ENCODE results near the gene PRKAA1.
"Not testable (repeated sequence)": the region's sequence is repeated elsewhere in the genome, so short reads cannot be mapped to it uniquely, and the experiment has no call there.

Gene PRKAA1

GRCh38 chr5:40733879-40734563 is 64.2 kb downstream of the PRKAA1 start:
- no peak for DNase-seq (ENCODE audit: low read depth in 2 of 2)

- no peak for DNase-seq (ENCODE audit: low read depth in 2 of 2)
Observed at GRCh38 chr5:40733434-40733833, 64.7 kb downstream of the PRKAA1 start.

GRCh38 chr5:40722497-40722911 is 75.7 kb downstream of the PRKAA1 start:
- not testable (repeated sequence) for DNase-seq (ENCODE audit: low read depth in 2 of 2)

GRCh38 chr5:40720069-40720468 is 78.1 kb downstream of the PRKAA1 start:
- DNase-seq (ENCODE audit: low read depth in 2 of 2) = no peak

DNA sequence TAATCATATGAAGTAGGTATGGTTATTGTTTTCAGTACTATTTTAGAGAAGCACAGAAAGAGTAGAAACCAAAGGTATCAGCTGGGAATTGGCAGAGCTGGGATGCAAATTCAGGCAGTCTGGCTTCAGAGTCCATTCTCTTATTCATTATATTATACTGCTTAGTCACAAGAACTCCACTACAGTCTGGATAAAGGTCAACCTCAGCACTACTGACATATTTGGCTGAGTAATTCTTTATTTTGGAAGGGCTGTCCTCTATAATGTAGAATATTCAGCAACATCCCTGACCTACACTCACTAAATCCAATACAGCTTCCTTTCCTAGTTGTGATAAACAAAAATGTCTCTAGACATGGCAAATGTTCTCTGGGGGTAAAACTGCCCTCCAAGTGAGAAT is 80.9 kb downstream of the PRKAA1 start:
- DNase-seq (ENCODE audit: low read depth in 2 of 2) = no peak

DNA sequence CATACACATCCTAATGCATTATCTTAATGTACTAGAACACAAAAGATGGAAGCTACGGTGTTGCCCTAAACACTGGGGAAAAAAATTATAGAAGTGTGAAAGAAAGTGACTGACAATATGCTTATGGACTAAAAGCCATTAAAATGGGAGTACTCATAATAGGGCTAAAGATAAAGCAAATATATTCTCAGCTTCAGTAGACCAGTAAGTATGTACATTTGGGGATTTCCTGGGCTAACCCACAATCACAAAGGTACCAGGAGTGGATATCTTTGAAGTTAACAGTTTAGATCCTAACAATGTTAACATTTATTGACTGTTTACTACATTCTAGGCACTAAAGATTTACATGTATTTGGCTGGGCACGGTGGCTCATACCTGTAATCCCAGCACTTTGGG is 81.6 kb downstream of the PRKAA1 start:
- no peak for DNase-seq (ENCODE audit: low read depth in 2 of 2)

DNA sequence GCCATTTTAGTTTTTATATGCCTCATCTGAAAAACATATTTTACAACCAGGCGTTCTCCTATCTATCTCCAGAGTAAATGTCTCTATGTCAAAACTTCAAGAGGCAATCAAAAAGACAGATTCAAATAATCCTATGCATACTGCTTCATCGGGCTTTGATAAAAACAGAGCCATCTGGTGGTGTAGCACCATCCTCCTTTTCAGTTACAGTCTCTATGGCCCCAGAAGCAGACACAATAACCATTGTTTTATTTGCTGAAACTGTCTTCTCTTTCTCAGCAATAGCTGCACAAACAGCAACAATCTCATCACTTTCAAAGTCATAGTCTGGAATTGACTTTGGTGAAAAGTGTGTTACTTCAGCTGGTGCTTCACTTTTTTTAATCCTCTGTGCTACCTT is 82.2 kb downstream of the PRKAA1 start:
- DNase-seq (ENCODE audit: low read depth in 2 of 2) = no peak

DNA sequence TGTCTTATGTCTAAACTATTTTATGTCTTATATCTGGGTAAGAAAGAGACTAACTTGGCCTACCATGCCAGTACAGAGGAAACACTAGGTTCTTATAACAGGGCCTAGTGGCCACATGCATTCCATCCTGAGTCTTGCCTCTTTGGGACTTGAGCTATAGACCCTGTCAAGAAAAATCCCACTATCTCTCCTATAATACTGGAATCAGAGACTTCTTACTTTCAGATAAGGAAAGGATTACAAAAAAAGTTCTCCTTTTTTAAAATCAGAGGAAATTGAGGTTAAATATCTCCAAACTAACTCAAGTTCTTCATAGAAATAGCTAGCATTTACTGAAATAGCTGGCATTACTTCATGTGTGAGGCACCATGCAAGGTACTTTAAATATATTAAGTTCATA is 84.2 kb downstream of the PRKAA1 start:
- DNase-seq (ENCODE audit: low read depth in 2 of 2) = no peak

GRCh38 chr5:40710575-40710974 is 87.6 kb downstream of the PRKAA1 start:
- DNase-seq (ENCODE audit: low read depth in 2 of 2) = not testable (repeated sequence)
